HL-60 (cell line): ENCODE measurements around the gene LONP2.

Experiments
- DNase-seq, 2 experiments: peaks; one replicate each; pipeline ENCODE4 v3.0.0-alpha.2; 2010 to 2020; ENCODE audit warnings: low read depth in 1 of 2, low spot score in 1 of 2
- H3K27ac ChIP-seq: fragments of 250-450 bp; sonication (Bioruptor Pico); replicated peaks from 2 replicates; pipeline ENCODE4 v1.5.1; 2020; ENCODE audit warnings: mild to moderate bottlenecking, moderate library complexity
- H3K27me3 ChIP-seq: fragments of 250-450 bp; sonication (Bioruptor Pico); 2 replicates; pipeline ENCODE4 v1.5.1; 2021; ENCODE audit warnings: mild to moderate bottlenecking, moderate library complexity; ENCODE audit not compliant: insufficient read depth, poor library complexity, severe bottlenecking
- H3K4me3 ChIP-seq: replicated peaks from 2 replicates; pipeline ENCODE4 v1.5.1; 2011; ENCODE audit warnings: mild to moderate bottlenecking, control low read depth, low read length; ENCODE audit not compliant: insufficient read depth
- GABPA ChIP-seq: IDR thresholded peaks from 2 replicates; pipeline ENCODE4 v1.6.1; 2012; ENCODE audit warnings: low read depth
- POLR2AphosphoS5 ChIP-seq: IDR thresholded peaks from 2 replicates; pipeline ENCODE4 v1.6.1; 2012; ENCODE audit warnings: low read depth
- SPI1 ChIP-seq: IDR thresholded peaks from 2 replicates; pipeline ENCODE4 v1.6.1; 2012; ENCODE audit warnings: low read depth, mild to moderate bottlenecking, borderline replicate concordance
- TF ChIP-seq, protein P1 (sequence below): IDR thresholded peaks from one replicate; pipeline ENCODE4 v1.5.1; 2011; ENCODE audit warnings: low read length, control low read depth, inconsistent platforms; ENCODE audit not compliant: insufficient read depth
- TF ChIP-seq, protein P2 (sequence below): IDR thresholded peaks from 2 replicates; pipeline ENCODE4 v1.6.1; 2012; ENCODE audit warnings: low read depth; ENCODE audit not compliant: insufficient replicate concordance

Gene LONP2

DNA sequence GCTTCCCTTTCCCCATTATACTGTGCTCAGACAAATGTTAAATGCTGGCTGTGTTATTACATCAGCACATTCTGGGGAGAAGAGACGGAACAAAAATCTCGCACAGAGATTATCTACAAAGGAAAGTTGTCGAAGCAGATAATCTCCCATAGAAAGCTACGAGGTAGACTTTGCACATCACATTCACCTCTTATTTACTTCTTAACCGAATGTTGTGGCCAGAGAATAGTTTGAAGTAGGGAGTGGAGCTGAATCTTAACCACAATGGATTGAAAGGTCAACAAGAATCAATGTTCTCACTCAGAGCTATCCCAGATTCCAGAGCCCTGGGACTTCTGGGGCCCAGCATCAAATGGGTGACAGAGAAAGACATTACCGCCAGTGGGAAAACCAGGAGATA is 28.4 kb upstream of the LONP2 start:
- Histone ChIP-seq H3K27ac (no peak overlapping the region), H3K27me3 (no peaks in the 10 kb centered on the region), H3K4me3 (no peak overlapping the region)
- TF ChIP-seq, protein P1, sequence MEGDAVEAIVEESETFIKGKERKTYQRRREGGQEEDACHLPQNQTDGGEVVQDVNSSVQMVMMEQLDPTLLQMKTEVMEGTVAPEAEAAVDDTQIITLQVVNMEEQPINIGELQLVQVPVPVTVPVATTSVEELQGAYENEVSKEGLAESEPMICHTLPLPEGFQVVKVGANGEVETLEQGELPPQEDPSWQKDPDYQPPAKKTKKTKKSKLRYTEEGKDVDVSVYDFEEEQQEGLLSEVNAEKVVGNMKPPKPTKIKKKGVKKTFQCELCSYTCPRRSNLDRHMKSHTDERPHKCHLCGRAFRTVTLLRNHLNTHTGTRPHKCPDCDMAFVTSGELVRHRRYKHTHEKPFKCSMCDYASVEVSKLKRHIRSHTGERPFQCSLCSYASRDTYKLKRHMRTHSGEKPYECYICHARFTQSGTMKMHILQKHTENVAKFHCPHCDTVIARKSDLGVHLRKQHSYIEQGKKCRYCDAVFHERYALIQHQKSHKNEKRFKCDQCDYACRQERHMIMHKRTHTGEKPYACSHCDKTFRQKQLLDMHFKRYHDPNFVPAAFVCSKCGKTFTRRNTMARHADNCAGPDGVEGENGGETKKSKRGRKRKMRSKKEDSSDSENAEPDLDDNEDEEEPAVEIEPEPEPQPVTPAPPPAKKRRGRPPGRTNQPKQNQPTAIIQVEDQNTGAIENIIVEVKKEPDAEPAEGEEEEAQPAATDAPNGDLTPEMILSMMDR = no peak
- TF ChIP-seq GABPA (no peak), SPI1 (no peak), POLR2AphosphoS5 (no peak)
- TF ChIP-seq, protein P2, sequence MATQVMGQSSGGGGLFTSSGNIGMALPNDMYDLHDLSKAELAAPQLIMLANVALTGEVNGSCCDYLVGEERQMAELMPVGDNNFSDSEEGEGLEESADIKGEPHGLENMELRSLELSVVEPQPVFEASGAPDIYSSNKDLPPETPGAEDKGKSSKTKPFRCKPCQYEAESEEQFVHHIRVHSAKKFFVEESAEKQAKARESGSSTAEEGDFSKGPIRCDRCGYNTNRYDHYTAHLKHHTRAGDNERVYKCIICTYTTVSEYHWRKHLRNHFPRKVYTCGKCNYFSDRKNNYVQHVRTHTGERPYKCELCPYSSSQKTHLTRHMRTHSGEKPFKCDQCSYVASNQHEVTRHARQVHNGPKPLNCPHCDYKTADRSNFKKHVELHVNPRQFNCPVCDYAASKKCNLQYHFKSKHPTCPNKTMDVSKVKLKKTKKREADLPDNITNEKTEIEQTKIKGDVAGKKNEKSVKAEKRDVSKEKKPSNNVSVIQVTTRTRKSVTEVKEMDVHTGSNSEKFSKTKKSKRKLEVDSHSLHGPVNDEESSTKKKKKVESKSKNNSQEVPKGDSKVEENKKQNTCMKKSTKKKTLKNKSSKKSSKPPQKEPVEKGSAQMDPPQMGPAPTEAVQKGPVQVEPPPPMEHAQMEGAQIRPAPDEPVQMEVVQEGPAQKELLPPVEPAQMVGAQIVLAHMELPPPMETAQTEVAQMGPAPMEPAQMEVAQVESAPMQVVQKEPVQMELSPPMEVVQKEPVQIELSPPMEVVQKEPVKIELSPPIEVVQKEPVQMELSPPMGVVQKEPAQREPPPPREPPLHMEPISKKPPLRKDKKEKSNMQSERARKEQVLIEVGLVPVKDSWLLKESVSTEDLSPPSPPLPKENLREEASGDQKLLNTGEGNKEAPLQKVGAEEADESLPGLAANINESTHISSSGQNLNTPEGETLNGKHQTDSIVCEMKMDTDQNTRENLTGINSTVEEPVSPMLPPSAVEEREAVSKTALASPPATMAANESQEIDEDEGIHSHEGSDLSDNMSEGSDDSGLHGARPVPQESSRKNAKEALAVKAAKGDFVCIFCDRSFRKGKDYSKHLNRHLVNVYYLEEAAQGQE = no peak
- DNase-seq = no peak

DNA sequence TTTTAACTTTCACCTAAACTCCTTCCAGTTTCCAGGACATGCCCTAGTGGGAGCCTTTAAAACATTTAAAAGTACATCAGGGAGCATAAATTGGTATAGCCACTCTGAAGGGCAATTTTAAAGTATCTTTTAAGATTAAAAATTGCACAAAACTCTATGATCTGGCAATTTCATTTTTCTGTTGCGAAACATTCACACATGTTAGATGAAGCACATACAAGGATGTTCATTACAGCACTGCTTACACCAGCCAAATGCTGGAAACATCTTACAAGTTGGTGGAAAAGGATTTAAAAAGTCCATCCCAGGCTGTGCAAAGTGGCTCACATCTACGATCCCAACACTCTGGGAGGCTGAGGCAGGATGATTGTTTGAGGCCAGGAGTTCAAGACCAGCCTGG is 26.4 kb upstream of the LONP2 start:
- peak in 1 of 2 experiments; percentile 12 for DNase-seq
- H3K27me3 ChIP-seq = no peaks in the 10 kb centered on the region
- no peak overlapping the region for H3K27ac ChIP-seq
- TF ChIP-seq, protein P1 = no peak
- TF ChIP-seq, protein P2 = no peak
- no peak for TF ChIP-seq SPI1
- no peak for TF ChIP-seq GABPA
- TF ChIP-seq POLR2AphosphoS5 = no peak
- H3K4me3 ChIP-seq = no peak overlapping the region

DNA sequence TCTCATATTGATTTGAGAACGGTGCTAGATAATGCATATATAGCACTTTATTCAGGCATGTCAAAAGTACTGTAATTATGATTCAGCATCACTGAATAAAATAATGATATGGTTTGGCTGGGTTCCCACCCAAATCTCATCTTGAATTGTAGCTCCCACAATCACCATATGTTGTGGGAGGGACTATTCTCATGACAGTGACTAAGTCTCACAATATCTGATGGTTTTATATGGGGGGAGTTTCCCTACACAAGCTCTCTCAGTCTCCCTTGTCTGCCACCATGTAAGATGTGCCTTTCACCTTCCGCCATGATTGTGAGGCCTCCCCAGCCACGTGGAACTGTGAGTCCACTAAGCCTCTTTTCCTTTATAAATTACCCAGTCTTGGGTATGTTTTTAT is 25.6 kb upstream of the LONP2 start:
- H3K27me3 ChIP-seq = no peaks in the 10 kb centered on the region
- DNase-seq = no peak
- TF ChIP-seq SPI1 (no peak), POLR2AphosphoS5 (no peak)
- no peak overlapping the region for H3K4me3 ChIP-seq
- no peak overlapping the region for H3K27ac ChIP-seq

DNA sequence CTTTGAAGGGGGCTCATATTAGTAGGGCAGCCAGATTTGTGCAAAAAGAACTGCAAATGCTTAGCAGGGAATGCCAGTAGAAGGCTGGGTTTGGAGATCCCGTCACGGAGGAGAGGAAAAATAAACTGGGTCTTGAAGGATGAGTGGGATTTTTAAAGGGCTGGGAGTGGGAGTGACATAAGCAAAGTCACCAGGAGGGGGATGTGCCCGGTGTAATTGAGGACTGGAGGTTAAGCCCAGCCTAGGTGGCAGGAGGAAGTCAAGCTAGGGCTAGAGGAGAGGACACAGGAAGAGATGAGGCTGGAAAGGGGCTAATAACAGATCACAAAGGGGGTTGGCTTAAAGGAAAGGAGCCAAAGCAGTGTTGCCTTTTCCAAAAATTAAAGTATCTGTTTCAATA is 23.2 kb upstream of the LONP2 start:
- no peak overlapping the region for H3K27ac ChIP-seq
- no peaks in the 10 kb centered on the region for H3K27me3 ChIP-seq
- no peak overlapping the region for H3K4me3 ChIP-seq
- no peak for TF ChIP-seq POLR2AphosphoS5
- TF ChIP-seq GABPA = no peak
- TF ChIP-seq, protein P1 = no peak
- no peak for TF ChIP-seq SPI1
- TF ChIP-seq, protein P2 = no peak
- DNase-seq = no peak
